Measurements from ENCODE around the gene NARS2.
A peak's percentile ranks its signal among the peaks of the same experiment; 100 is the strongest.

The NARS2 gene

GRCh38 chr11:78476066-78476465 is 98.6 kb downstream of the NARS2 start:
- Histone ChIP-seq H3K9me3 (ENCODE audit: severe bottlenecking) (no peaks in the 10 kb centered on the region), H3K4me3 (ENCODE audit: severe bottlenecking) (no peak overlapping the region), H3K27ac (ENCODE audit: poor library complexity, severe bottlenecking) (no peak overlapping the region), H3K4me1 (ENCODE audit: insufficient read depth, poor library complexity, severe bottlenecking) (no peaks in the 10 kb centered on the region), H3K27me3 (ENCODE audit: insufficient read depth, poor library complexity, severe bottlenecking) (no peaks in the 10 kb centered on the region), H3K36me3 (ENCODE audit: low read depth) (peaks cover 12% of the 10 kb centered on the region; the same call in 1 of the 2 replicates)
- peak; percentile 60; the same call in 1 of the 3 replicates for ATAC-seq (ENCODE audit: low read depth)
- DNase-seq (ENCODE audit: low spot score), result no peak
- no peak for TF ChIP-seq CTCF (IDR thresholded peaks at IDR 0.05; ENCODE audit: poor library complexity, severe bottlenecking)

- TF ChIP-seq CTCF (IDR thresholded peaks at IDR 0.05; ENCODE audit: poor library complexity, severe bottlenecking), result no peak
- H3K4me3 ChIP-seq (ENCODE audit: severe bottlenecking), result no peak overlapping the region
- peaks cover 12% of the 10 kb centered on the region; the same call in 1 of the 2 replicates for H3K36me3 ChIP-seq (ENCODE audit: low read depth)
- no peak for DNase-seq (ENCODE audit: low spot score)
- no peaks in the 10 kb centered on the region for H3K4me1 ChIP-seq (ENCODE audit: insufficient read depth, poor library complexity, severe bottlenecking)
- no peak for ATAC-seq (ENCODE audit: low read depth)
- H3K9me3 ChIP-seq (ENCODE audit: severe bottlenecking), result no peaks in the 10 kb centered on the region
- no peak overlapping the region for H3K27ac ChIP-seq (ENCODE audit: poor library complexity, severe bottlenecking)
- H3K27me3 ChIP-seq (ENCODE audit: insufficient read depth, poor library complexity, severe bottlenecking), result no peaks in the 10 kb centered on the region
Observed at GRCh38 chr11:78474451-78474850, 100.2 kb downstream of the NARS2 start.

DNA sequence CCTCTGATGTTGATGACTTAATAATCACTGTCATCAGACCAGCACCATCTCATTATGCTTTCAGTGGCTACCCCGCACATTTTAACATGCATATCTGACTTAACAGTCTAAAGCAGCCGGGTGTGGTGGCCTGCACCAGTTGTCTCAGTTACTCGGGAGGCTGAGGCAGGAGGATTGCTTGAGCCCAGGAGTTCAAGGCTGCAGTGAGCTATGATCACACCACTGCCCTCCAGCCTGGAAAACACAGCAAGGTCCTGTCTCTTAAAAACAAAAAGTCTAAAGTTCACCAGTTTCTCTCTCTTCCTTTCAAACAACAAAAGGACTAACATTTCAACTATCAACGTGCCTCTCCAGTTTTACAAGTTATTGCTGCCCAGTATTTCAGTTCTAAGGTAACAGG is 101.8 kb downstream of the NARS2 start:
- H3K36me3 ChIP-seq (ENCODE audit: low read depth), result peaks cover 7% of the 10 kb centered on the region; the same call in 1 of the 2 replicates
- H3K27me3 ChIP-seq (ENCODE audit: insufficient read depth, poor library complexity, severe bottlenecking), result no peaks in the 10 kb centered on the region
- H3K4me1 ChIP-seq (ENCODE audit: insufficient read depth, poor library complexity, severe bottlenecking), result no peaks in the 10 kb centered on the region
- no peak overlapping the region for H3K27ac ChIP-seq (ENCODE audit: poor library complexity, severe bottlenecking)
- no peak for DNase-seq (ENCODE audit: low spot score)
- no peaks in the 10 kb centered on the region for H3K9me3 ChIP-seq (ENCODE audit: severe bottlenecking)
- ATAC-seq (ENCODE audit: low read depth), result no peak
- no peak for TF ChIP-seq CTCF (IDR thresholded peaks at IDR 0.05; ENCODE audit: poor library complexity, severe bottlenecking)
- no peak overlapping the region for H3K4me3 ChIP-seq (ENCODE audit: severe bottlenecking)

DNA sequence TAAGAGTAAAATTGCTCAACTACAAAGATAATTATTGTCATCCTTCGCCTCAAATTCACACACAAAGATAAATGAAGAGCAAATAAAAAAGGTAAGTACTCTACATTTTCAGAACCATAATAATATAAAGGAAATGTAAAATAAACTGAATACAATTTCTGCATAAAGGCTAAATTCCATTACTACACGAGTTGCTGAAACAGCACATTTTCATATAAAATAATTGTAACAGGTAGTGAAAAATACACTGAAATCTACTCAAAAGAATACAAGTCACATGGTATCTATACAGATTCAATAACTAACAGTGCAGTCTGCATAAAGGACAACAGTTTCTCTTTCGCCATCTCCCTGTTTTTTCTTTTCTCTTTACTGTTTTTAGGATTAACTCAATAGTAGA is 102.3 kb downstream of the NARS2 start:
- peaks cover 2% of the 10 kb centered on the region; the same call in 1 of the 2 replicates for H3K36me3 ChIP-seq (ENCODE audit: low read depth)
- no peak for TF ChIP-seq CTCF (IDR thresholded peaks at IDR 0.05; ENCODE audit: poor library complexity, severe bottlenecking)

GRCh38 chr11:78470861-78471442 is 103.7 kb downstream of the NARS2 start:
- no peaks in the 10 kb centered on the region; the same call in 1 of the 2 replicates for H3K36me3 ChIP-seq (ENCODE audit: low read depth)
- no peak overlapping the region for H3K4me3 ChIP-seq (ENCODE audit: severe bottlenecking)
- TF ChIP-seq CTCF (IDR thresholded peaks at IDR 0.05; ENCODE audit: poor library complexity, severe bottlenecking), result no peak
- ATAC-seq (ENCODE audit: low read depth) (no peak), DNase-seq (ENCODE audit: low spot score) (no peak)
- H3K4me1 ChIP-seq (ENCODE audit: insufficient read depth, poor library complexity, severe bottlenecking), result no peaks in the 10 kb centered on the region
- H3K27me3 ChIP-seq (ENCODE audit: insufficient read depth, poor library complexity, severe bottlenecking), result no peaks in the 10 kb centered on the region
- no peak overlapping the region for H3K27ac ChIP-seq (ENCODE audit: poor library complexity, severe bottlenecking)
- H3K9me3 ChIP-seq (ENCODE audit: severe bottlenecking), result no peaks in the 10 kb centered on the region

More for the DNA sequence above, 102.3 kb downstream of the NARS2 start:
- no peak for ATAC-seq (ENCODE audit: low read depth)
- no peaks in the 10 kb centered on the region for H3K4me1 ChIP-seq (ENCODE audit: insufficient read depth, poor library complexity, severe bottlenecking)
- no peaks in the 10 kb centered on the region for H3K27me3 ChIP-seq (ENCODE audit: insufficient read depth, poor library complexity, severe bottlenecking)
- no peak for DNase-seq (ENCODE audit: low spot score)
- H3K27ac ChIP-seq (ENCODE audit: poor library complexity, severe bottlenecking), result no peak overlapping the region
- no peaks in the 10 kb centered on the region for H3K9me3 ChIP-seq (ENCODE audit: severe bottlenecking)
- no peak overlapping the region for H3K4me3 ChIP-seq (ENCODE audit: severe bottlenecking)

All from RWPE2 (cell line).